A549 (cell line): ENCODE data around the gene CDC45. TPM values are rescaled to one million over a fixed set of nuclear protein-coding genes. Genes with fewer than 3 reads are reported as not detected.

Source experiments
- ATAC-seq, 2 experiments: fragments of 200-7000 bp in 1 of 2; fragments of >200 bp in 1 of 2; cut with Nextera tagmentation in 1 of 2; cut with Tn5 transposase in 1 of 2; 3 replicates each; pipeline versions ENCODE4 v1.8.0 to v1.9.1; 2018 to 2020; ENCODE audit warnings: mild to moderate bottlenecking in 1 of 2, moderate library complexity in 1 of 2
- CTCF ChIA-PET: fragments of 300-600 bp; sonication (Branson Sonifier 250); formaldehyde crosslinking; extraction: SDS; loops from one replicate; lab custom pipeline; 2021; ENCODE audit warnings: antibody characterized with exemption, inconsistent platforms; lab: Yijun Ruan, JAX
- POLR2A ChIA-PET: fragments of 350-600 bp; formaldehyde crosslinking; extraction: SDS; loops from one replicate; lab custom pipeline; 2021; ENCODE audit warnings: antibody characterized with exemption, inconsistent platforms; lab: Yijun Ruan, JAX
- DNase-seq, 2 experiments: peaks; one replicate each; pipeline versions ENCODE4 v3.0.0 to v3.0.0-alpha.2; 2011 to 2016; ENCODE audit warnings: low read depth in 1 of 2, low spot score in 1 of 2
- FAIRE-seq: peaks from 2 replicates; lab custom pipeline; 2011; peaks lifted over from hg19 to GRCh38; lab: Jason Lieb, UNC
- H3K27ac ChIP-seq, 2 experiments: fragments of >200 bp; sonication (Bioruptor Twin); formaldehyde crosslinking; 3 replicates each; pipeline ENCODE4 v1.5.1; 2016 to 2017
- H3K4me1 ChIP-seq: fragments of >200 bp; sonication (Bioruptor Twin); formaldehyde crosslinking; 3 replicates; pipeline ENCODE4 v1.6.1; 2016
- H3K4me2 ChIP-seq: fragments of >200 bp; sonication (Bioruptor Twin); formaldehyde crosslinking; 3 replicates; pipeline ENCODE4 v1.6.1; 2016
- H3K4me3 ChIP-seq: fragments of >200 bp; sonication (Bioruptor Twin); formaldehyde crosslinking; 3 replicates; pipeline ENCODE4 v1.5.1; 2016
- H3K9me3 ChIP-seq: fragments of >200 bp; sonication (Bioruptor Twin); formaldehyde crosslinking; 3 replicates; pipeline ENCODE4 v1.6.1; 2016
- BHLHE40 ChIP-seq: IDR thresholded peaks from 2 replicates; pipeline ENCODE4 v1.6.1; 2012; ENCODE audit warnings: low read depth, low read length, inconsistent platforms
- CHD4 ChIP-seq: fragments of 200-600 bp; sonication (generic); IDR thresholded peaks from 2 replicates; pipeline ENCODE4 v1.6.1; 2016; ENCODE audit warnings: antibody characterized with exemption, mild to moderate bottlenecking, borderline replicate concordance
- EHF ChIP-seq: fragments of 250-450 bp; sonication (Bioruptor Pico); IDR thresholded peaks from 2 replicates; pipeline ENCODE4 v1.5.0; 2020; ENCODE audit warnings: mild to moderate bottlenecking
- ESRRA ChIP-seq: fragments of 150-350 bp; IDR thresholded peaks from 2 replicates; pipeline ENCODE4 v1.6.1; 2014; ENCODE audit warnings: mild to moderate bottlenecking, low read length, borderline replicate concordance
- HOXB5 ChIP-seq: fragments of 250-450 bp; sonication (Bioruptor Pico); IDR thresholded peaks from 2 replicates; pipeline ENCODE4 v1.5.0; 2020; ENCODE audit warnings: mild to moderate bottlenecking, moderate library complexity
- KDM5A ChIP-seq: fragments of 200-600 bp; sonication (generic); IDR thresholded peaks from 2 replicates; pipeline ENCODE4 v1.6.1; 2016; ENCODE audit warnings: antibody characterized with exemption, mild to moderate bottlenecking
- POLR2A ChIP-seq: IDR thresholded peaks from 2 replicates; pipeline ENCODE4 v1.6.1; 2012; ENCODE audit warnings: mild to moderate bottlenecking, low read length
- POLR2AphosphoS2 ChIP-seq: conservative IDR thresholded peaks from 2 replicates; pipeline ENCODE4 v1.6.1; 2012; ENCODE audit warnings: low read length, improper control_type of control experiment, inconsistent platforms
- RAD21 ChIP-seq, 2 experiments: fragments of >200 bp in 1 of 2; sonication (Bioruptor Twin) in 1 of 2; formaldehyde crosslinking in 1 of 2; IDR thresholded peaks in 1 of 2; conservative IDR thresholded peaks in 1 of 2; 2 replicates in 1 of 2; 3 replicates in 1 of 2; pipeline ENCODE4 v1.6.1; 2012 to 2018; ENCODE audit warnings: inconsistent platforms in 1 of 2
- RARB ChIP-seq: fragments of 250-450 bp; sonication (Bioruptor Pico); IDR thresholded peaks from 2 replicates; pipeline ENCODE4 v1.8.0; 2021; ENCODE audit warnings: mild to moderate bottlenecking, moderate library complexity
- RCOR1 ChIP-seq: fragments of 150-350 bp; IDR thresholded peaks from 2 replicates; pipeline ENCODE4 v1.6.1; 2014; ENCODE audit warnings: antibody characterized with exemption, low read length, low read depth
- RFX5 ChIP-seq: fragments of 450-650 bp; IDR thresholded peaks from 2 replicates; pipeline ENCODE4 v1.7.1; 2014; ENCODE audit warnings: antibody characterized with exemption, mild to moderate bottlenecking, moderate library complexity
- RNF2 ChIP-seq: fragments of 200-600 bp; sonication (generic); IDR thresholded peaks from 2 replicates; pipeline ENCODE4 v1.6.1; 2016; ENCODE audit warnings: low read depth, mild to moderate bottlenecking, antibody characterized with exemption, moderate library complexity, borderline replicate concordance
- SMC3 ChIP-seq: fragments of >200 bp; sonication (Bioruptor Twin); formaldehyde crosslinking; IDR thresholded peaks from 3 replicates; pipeline ENCODE4 v1.6.1; 2018; ENCODE audit warnings: inconsistent platforms
- TP53 ChIP-seq: fragments of 250-450 bp; sonication (Bioruptor Pico); IDR thresholded peaks from 2 replicates; pipeline ENCODE4 v1.5.0; 2021; ENCODE audit warnings: mild to moderate bottlenecking, moderate library complexity
- ZNF302 ChIP-seq: fragments of 250-450 bp; sonication (Bioruptor Pico); IDR thresholded peaks from 2 replicates; pipeline ENCODE4 v1.9.0; 2021; ENCODE audit warnings: inconsistent platforms, mild to moderate bottlenecking, moderate library complexity
- WGBS: methylation state at CpG from one replicate; pipeline ENCODE4 v1.1.6; 2017; ENCODE audit errors: missing lambda C conversion rate; 5-methylcytosine and 5-hydroxymethylcytosine counted together
- polyA plus RNA-seq, 4 experiments: library from polyadenylated mRNA; depleted of rRNA in 3 of 4; stranded (reverse); fragments of >200 nt; fragmentation: RNase III in 1 of 4; extraction: RNeasy Plus Mini Kit Qiagen cat#74134 plus additional on column Dnase treatment in 1 of 4; gene quantifications; 2 replicates in 3 of 4; 3 replicates in 1 of 4; pipeline ENCODE4 v1.2.3, GENCODE V29; 2011 to 2017
- TF ChIP-seq, protein P1 (sequence below): fragments of >200 bp; sonication (Bioruptor Twin); formaldehyde crosslinking; IDR thresholded peaks from 3 replicates; pipeline ENCODE4 v1.6.1; 2016
- TF ChIP-seq, protein P2 (sequence below): fragments of 450-650 bp; IDR thresholded peaks from 2 replicates; pipeline ENCODE4 v1.6.1; 2014; ENCODE audit warnings: antibody characterized with exemption
- TF ChIP-seq, protein P3 (sequence below): fragments of >200 bp; sonication (Bioruptor Twin); formaldehyde crosslinking; IDR thresholded peaks from 2 replicates; pipeline ENCODE4 v1.6.1; 2016

CDC45 gene
- polyA plus RNA-seq, 2 of the 4 experiments (the other 2 are of a cell fraction) = 47.2 to 51.6 TPM

DNA sequence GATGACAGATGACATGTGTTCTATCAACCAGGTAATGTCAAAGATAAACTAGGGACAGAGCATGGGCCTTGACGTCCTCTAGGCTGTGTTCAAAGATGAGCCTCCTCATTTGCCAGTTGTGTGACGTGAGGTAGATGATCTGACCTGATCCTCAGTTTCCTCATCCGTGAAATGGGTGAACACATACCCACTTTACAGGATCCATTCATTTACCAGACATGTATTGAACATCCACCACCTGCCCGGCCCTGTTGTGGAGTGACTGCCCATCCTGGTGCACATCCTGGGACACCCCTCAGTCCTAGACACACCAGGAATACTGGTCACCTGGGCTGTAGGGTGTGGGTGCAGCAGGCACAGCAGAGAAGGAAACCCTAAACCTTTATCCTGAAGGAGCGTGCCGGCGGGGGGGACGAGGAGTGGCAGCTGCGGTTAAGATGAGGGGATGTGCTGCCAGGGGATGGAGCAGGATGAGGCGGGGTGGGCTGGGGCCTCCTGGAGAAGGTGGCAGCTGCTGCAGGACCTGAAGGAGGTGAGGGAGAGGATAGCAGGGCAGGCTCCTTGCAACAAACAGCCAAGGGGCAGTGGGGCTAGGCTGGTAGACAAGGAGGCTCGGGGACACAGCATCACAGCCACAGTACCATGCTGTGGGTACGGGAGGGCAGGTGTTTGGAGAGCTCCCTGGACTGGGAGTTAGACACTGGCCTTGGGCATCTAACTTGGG is 36.1 kb downstream of the CDC45 start:
- WGBS = 91% methylated on average over 6 of the region's 12 CpGs
- Histone ChIP-seq H3K4me1 (no peaks in the 10 kb centered on the region), H3K27ac (no peak overlapping the region), H3K9me3 (no peaks in the 10 kb centered on the region), H3K4me2 (no peak overlapping the region), H3K4me3 (no peak overlapping the region)
- ATAC-seq = no peak
- FAIRE-seq = no peak
- no peak for DNase-seq
- POLR2A ChIA-PET = no interaction called here
- TF ChIP-seq CHD4 (no peak), HOXB5 (CRISPR knock-in tag) (no peak), RCOR1 (no peak), RNF2 (no peak), TP53 (CRISPR knock-in tag) (no peak), POLR2A (no peak), ESRRA (no peak), SMC3 (no peak), POLR2AphosphoS2 (no peak), EHF (no peak)
- TF ChIP-seq, protein P1, sequence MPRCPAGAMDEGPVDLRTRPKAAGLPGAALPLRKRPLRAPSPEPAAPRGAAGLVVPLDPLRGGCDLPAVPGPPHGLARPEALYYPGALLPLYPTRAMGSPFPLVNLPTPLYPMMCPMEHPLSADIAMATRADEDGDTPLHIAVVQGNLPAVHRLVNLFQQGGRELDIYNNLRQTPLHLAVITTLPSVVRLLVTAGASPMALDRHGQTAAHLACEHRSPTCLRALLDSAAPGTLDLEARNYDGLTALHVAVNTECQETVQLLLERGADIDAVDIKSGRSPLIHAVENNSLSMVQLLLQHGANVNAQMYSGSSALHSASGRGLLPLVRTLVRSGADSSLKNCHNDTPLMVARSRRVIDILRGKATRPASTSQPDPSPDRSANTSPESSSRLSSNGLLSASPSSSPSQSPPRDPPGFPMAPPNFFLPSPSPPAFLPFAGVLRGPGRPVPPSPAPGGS = no peak
- CTCF ChIA-PET = interaction anchor here (0.7 to 1.7 kb wide), 2 partner anchors 20 to 114 kb away, joined by 3 to 7 read pairs; no protein-coding TSS in a partner anchor

DNA sequence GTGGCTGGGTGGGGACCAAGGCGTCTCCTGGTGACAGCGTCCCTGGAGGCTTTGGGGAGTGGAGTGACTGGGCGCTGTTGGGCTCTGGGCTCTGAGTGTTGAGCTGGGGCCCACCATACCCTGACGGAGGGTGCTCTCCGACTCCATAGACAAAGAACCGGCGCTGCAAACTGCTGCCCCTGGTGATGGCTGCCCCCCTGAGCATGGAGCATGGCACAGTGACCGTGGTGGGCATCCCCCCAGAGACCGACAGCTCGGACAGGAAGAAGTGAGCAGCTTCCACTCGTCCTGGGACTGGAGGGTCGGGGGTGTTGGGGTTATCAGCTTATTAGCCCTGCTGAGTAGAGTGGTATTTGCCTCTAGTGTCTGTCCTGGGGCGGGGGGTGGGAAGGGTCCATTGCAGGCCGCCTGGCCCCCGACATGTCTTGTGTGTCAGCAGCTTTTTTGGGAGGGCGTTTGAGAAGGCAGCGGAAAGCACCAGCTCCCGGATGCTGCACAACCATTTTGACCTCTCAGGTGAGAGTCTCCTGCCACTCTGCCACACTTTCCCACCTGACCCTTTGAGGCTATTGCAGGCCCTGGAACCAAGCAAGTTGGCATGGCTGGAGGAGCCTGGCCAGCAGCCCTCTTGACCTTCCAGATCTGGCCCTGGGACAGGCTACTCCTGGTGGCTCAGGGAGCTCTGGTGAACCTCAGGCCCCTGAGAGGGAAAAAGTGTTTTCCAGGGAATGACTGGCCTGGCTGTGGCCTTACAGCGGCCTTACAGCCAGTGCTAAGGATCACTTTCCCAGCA is 36.9 kb downstream of the CDC45 start:
- H3K9me3 ChIP-seq = no peaks in the 10 kb centered on the region
- H3K4me1 ChIP-seq = no peaks in the 10 kb centered on the region
- no peak overlapping the region for H3K27ac ChIP-seq
- ChIA-PET CTCF (interaction anchor here (0.7 to 1.7 kb wide), 2 partner anchors 20 to 113 kb away, joined by 3 to 7 read pairs; no protein-coding TSS in a partner anchor), POLR2A (no interaction called here)
- H3K4me2 ChIP-seq = no peak overlapping the region
- DNase-seq (no peak), FAIRE-seq (no peak), ATAC-seq (no peak)
- TF ChIP-seq KDM5A (no peak), RAD21 (conservative IDR thresholded peaks at IDR 0.05 in 1 of 2, IDR thresholded peaks at IDR 0.05 in 1 of 2) (no peak), RCOR1 (no peak), POLR2A (no peak), RFX5 (no peak), RARB (no peak), TP53 (CRISPR knock-in tag) (no peak), BHLHE40 (no peak), ZNF302 (no peak)
- TF ChIP-seq, protein P2, sequence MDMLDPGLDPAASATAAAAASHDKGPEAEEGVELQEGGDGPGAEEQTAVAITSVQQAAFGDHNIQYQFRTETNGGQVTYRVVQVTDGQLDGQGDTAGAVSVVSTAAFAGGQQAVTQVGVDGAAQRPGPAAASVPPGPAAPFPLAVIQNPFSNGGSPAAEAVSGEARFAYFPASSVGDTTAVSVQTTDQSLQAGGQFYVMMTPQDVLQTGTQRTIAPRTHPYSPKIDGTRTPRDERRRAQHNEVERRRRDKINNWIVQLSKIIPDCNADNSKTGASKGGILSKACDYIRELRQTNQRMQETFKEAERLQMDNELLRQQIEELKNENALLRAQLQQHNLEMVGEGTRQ = no peak
- TF ChIP-seq, protein P3, sequence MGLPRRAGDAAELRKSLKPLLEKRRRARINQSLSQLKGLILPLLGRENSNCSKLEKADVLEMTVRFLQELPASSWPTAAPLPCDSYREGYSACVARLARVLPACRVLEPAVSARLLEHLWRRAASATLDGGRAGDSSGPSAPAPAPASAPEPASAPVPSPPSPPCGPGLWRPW = no peak
- TF ChIP-seq, protein P1 = no peak
- no peak overlapping the region for H3K4me3 ChIP-seq
- WGBS = 100% methylated on average over 1 of the region's 19 CpGs
